Stimulated activated CD8-positive, alpha-beta memory T cell treated with anti-CD3 and anti-CD28 coated beads, Interleukin-4, amount 100 ng/mL, for 24 hours (primary cell): ENCODE data around the gene RAPH1.
"Not testable (repeated sequence)": the region's sequence is repeated elsewhere in the genome, so short reads cannot be mapped to it uniquely, and the experiment has no call there.

ENCODE experiments used
- DNase-seq: peaks from one replicate; pipeline ENCODE4 v3.0.0-alpha.2; 2020; ENCODE audit warnings: low read depth

The RAPH1 gene

DNA sequence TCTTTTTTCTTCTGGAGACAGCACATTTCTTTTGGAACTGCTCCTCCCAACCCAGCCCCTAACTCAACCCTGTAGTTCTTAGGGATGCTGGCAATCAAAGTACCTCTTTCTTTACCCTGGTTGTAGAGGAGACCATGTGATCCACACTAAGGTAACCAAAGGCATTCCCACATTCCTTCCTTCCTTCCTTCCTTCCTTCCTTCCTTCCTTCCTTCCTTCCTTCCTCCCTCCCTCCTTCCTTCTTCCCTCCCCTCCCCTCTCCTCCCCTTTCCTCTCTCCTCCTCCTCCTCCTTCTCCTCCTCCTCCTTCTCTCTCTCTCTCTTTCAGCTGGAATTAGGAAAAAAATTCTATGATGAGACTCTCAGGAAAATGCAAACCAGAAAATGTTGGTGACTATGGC is 13.8 kb upstream of the RAPH1 start:
- no peak for DNase-seq

DNA sequence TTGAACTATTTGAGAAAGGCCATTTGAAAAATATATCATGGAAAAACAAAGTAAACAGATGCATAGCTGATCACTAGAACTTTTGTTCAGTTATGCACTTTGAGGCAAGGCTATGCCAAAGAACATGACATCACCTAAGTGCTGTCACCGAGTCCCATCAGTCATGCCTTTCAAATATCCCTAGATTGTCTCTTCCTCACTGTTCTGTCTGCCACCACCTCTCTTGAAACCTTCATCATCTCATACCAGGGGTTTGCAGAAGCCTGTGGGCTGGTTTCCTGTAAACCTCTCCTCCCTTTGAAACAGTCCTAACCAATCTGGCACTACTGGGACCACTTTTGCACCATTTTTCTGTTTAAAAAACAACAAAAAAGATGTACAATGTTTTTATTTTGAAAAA is 12.3 kb upstream of the RAPH1 start:
- no peak for DNase-seq

DNA sequence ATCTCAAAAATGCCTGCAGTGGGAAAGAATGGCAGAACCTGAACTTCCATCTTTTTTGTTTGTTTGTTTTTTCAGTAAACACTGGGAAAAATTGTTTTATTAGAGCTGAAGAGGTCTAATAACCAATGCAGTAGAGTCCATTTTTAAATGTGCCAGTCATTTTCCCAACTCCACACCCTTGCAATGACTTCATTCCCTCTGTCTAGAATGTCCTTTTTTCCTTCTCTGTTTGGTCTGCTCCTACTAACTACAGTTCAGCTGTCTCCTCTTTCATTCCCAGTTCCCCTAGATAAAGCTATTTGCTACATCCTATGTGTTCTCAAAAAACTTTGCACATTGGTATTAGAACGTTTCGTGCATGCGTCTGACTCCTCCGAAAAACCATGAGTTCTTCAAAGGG is 9.3 kb upstream of the RAPH1 start:
- DNase-seq: no peak

DNA sequence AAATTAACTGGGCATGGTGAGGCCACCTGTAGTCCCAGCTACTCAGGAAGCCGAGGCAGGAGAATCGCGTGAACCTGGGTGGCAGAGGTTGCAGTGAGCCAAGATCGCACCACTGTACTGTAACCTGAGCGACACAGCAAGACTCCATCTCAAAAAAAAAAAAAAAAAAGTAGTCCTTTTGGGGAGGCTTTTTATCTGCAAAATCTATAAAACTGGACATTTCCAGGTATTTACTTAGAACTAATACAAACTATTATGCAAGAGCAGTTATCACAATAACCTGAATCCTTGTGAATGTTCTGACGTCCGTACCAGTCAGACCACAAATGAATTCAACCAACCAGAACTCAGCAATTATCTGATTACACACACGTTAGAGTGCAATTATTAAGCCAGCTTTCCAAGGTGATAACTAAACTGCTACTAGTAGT is 8.8 kb upstream of the RAPH1 start:
- no peak for DNase-seq

DNA sequence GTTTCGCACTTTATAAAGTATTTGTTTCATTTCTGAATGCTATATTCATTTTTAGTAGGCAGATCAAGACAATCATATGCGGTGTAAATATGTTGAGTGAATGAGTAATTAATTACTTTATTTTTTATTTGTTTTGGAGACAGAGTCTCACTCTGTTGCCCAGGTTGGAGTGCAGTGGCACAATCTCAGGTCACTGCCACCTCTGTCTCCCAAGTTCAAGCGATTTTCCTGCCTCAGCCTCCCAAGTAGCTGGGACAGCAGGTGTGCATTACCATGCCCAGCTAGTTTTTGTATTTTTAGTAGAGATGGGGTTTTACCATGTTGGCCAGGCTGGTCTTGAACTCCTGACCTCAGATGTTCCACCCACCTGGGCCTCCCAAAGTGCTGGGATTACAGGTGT is 5.5 kb upstream of the RAPH1 start:
- not testable (repeated sequence) for DNase-seq

DNA sequence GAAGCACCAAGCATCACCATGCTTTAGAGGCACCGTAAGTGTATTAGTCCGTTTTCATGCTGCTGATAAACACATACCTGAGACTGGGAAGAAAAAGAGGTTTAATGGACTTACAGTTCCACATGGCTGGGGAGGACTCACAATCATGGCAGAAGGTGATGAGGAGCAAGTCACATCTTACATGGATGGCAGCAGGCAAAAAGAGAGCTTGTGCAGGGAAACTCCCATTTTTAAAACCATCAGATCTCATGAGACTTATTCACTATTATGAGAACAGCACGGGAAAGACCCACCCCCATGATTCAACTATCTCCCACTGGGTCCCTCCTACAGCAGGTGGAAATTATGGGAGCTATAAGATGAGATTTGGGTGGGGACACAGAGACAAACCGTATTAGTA is 3.1 kb upstream of the RAPH1 start:
- DNase-seq: not testable (repeated sequence)

DNA sequence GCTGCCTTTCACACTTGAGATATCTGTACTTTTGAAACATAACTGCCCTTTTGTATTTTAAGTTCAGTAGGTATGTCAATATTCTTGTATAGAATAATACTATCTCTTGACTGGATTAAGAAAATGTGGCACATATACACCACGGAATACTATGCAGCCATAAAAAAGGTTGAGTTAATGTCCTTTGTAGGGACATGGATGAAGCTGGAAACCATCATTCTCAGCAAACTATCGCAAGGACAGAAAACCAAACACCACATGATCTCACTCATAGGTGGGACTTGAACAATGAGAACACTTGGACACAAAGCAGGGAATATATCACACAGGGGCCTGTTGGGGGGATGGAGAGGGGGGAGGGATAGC is 1.5 kb upstream of the RAPH1 start:
- not testable (repeated sequence) for DNase-seq

DNA sequence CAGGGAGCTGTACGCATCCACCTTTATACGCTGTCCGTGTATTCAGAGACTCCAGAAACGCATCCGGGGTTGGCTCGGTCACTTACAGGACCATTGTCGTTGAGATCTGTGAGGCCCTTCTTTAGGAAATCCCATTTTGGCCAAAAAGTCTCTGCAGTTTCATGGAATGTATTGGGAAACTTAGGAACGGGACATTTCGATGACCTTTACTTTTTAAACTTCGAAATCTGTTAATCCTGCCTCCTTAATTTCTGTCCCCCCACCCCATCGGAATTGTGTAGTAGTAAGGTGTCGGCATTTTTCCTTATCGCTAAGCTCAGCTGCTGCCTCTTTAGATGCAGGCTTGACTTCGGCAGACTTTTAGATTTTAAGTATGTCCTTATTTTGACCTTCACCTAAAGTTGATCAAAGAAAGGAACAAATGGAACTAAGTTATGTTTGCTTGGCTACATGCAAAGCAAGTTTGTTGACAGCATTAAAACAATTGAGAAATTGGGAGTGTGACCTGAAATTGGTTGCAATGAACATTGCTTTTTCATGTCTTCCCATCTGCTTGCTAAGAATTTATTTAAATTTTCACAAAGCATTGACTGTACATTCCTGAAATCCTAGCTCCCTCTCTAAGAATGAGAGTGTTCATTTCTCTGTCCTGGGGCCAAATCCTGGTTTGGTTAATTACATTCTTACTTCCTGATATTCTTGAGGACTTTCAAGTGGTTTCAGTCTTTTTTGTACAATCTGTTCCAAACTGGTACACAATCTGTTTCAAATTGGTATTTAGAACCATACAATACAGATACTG is 884 bp upstream of the RAPH1 start:
- no peak for DNase-seq

DNA sequence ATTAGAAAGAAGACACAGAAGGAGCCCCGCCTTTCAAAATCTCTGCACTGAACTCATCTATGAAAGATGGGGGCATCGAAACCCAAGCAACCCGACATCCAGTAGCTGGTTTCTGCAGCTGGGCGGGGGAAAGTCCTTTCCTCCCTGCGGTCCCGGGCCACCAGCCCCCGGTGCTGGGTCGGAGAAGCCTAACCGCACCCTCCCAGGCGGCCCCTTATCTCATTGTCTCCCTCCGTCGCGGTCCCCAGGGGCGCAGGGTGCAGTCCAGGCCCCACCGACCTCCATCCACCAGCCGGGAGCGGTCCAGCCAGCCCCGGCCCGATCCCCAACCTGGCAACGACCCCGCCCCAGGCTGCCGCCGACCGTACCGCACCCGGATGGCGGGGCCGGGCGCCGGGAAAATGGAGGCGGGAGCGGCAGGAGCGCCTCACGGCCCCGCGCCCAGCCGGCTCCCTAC is 452 bp downstream of the RAPH1 start:
- DNase-seq: peak; percentile 19

DNA sequence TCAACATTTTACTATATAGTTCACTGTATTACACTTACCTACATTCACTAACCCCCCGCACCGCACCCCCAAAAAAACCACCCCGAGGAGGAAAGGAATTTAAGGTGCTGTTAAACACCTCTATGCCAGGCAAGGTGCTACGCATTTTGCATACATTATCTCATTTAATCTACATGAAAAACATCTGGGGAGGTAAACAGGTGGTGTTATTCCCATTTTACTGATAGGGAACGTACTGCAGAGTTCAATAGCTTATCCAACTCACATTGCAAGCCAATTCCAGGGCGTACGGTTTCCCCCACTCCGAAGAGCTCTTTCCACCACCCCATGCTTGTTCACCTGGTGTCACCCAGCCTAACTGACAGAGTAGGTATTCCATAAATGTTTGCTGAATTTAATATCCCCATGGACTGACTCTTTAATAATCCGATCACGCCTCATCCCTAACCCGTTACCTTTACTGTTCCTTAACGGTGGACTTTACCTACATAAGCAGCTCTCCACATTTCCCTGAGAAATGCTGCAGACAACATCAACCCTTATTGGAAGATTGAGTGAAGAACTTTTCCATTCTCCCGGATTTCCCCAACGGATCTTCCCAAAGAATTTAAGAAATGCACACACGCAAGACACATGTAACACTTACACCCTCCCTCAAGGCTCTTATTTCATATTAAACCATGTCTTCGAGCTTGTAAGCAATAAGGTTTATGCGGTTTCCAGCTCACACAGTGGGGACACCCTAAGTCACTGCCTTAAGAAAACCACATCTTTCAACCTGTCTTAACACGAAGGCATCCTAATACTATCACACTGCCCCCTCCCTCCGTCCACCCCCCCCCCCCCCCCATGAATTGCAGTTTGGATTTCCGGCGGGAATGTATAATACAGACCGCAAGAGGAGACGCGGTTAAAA is 1.2 kb downstream of the RAPH1 start:
- no peak for DNase-seq

DNA sequence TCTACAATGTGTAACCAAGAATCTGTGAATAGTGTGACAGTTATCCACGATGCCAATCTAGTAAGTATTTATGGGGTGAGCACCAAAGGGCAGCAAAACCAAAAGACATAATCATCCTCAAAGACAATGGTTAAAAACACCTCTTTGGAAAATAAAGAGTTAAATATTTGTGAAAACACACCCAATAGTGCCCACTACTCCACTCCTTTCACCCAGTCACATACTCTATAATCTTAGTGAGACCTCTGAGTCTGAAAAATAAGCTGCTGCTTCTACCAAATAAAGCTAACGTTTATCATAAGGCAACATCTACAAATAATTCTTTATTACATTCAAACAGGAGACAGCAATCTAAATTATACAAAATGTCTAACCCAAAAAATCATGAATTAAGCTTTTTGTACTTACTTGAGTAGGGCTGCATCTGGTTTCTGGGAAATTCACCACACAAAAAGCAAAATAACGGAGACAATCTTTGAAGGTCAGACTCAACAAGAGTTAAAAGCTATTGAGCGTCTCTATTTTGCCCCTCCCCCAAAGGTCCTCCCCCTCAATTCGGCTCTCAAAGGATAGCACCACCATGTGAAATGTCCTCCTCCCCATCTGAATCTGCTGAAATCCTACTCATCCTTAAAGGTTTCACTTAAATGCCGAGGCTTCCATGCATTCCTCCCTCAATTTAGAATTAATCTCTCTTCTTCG is 2.0 kb downstream of the RAPH1 start:
- DNase-seq: no peak

DNA sequence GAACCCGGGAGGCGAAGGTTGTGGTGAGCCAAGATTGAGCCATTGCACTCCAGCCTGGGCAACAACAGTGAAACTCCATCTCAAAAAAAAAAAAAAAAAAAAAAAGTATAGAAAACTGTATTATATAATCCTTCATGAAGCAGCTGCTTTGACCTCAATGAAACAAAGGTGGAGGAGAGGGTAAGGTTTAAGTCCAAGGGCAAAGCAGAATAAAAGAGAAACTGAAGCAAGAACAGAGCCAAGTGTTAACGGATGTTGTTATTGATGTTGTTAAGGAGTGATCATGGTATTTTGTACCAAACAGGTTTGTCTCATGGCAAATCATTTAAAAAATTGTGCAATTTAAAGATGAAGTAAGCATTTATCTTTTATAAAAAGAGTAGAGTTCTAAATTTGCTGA is 7.4 kb downstream of the RAPH1 start:
- DNase-seq: no peak

DNA sequence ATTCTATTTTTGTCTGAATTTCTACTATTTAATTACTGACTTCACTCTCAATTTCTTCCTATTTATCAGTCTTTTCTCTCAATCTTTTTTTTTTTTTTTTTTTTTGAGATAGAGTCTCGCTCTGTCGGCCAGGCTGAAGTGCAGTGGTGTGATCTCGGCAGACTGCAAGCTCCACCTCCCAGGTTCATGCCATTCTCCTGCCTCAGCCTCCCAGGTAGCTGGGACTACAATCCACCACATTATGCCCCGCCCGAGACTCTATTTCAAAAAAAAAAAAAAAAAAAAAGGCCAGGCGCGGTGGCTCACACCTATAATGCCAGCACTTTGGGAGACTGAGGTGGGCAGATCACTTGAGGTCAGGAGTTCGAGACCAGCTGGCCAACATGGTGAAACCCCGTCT is 21.8 kb downstream of the RAPH1 start:
- DNase-seq: not testable (repeated sequence)

DNA sequence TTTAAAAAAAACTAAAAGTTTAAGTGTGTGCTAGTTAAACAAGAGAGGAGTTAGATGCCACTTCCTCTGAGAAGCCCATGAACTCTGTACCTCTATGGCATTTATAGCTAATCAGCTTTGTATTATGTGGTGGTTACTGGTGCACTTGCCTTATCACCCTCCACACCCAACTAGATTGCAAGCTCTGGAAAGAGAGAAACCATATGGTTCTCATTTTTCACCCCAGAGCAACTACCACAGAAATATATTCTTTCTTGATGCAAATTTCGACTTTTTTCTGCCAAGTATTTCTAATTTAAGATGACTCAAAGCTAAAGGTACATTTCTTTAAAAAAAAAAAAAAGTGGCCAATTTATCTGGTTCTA is 24.2 kb downstream of the RAPH1 start:
- no peak for DNase-seq

DNA sequence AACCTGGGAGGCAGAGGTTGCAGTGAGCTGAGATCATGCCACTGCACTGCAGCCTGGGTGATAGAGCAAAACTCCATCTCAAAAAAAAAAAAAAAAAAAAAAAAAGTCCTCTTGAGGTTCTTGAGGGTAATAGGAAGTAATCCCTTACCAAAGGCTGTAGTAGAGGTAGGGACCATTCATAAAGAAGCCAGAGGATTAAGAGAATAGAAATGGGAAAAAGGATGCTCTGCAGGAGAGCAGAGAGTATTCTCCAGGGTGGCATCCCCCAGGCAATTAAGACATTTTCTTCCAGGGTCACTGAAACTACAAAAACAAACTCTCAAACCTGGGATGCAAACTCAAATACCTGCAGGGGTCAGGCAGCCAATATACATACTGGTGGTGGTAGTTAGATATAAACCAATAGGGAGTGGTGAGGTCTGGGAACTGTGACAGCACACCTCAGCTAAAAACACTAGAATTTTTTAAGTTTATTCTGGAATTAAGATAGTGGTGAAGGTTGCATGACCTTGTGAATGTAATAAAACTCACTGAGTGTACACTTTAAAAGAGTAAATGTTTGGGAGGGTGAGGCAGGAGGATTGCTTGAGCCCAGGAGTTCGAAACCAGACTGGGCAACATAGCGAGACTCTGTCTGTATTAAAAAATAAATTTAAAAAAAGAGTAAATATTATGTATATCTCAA is 24.7 kb downstream of the RAPH1 start:
- no peak for DNase-seq

DNA sequence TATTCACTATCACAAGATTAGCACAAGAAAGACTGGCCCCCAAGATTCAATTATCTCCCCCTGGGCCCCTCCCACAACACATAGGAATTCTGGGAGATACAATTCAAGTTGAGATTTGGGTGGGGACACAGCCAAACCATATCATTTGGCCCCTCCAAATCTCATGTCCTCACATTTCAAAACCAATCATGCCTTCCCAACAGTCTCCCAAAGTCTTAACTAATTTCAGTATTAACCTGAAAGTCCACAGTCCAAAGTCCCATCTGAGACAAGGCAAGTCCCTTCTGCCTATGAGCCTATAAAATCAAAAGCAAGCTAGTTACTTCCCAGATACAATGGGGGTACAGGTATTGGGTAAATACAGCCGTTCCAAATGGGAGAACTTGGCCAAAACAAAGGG is 31.6 kb downstream of the RAPH1 start:
- DNase-seq: not testable (repeated sequence)

DNA sequence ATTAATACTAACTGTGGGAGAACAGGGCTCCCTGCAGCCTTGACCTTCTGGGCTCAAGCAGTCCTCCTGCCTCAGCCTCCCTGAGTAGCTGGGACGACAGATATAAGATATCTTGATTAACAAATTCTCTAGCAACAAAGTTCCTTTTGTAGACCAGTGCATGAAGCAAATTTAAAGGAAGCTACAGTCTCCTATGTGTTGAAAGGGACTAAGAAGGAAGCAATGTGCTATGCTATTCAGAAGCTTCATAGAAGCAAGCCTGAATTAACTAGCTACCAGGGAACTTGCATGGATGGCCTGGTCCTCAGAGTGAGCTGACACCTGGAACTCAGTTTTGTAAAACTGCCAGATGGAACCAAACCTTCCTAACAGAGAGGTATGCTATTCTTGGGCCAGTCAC is 33.2 kb downstream of the RAPH1 start:
- DNase-seq: no peak

DNA sequence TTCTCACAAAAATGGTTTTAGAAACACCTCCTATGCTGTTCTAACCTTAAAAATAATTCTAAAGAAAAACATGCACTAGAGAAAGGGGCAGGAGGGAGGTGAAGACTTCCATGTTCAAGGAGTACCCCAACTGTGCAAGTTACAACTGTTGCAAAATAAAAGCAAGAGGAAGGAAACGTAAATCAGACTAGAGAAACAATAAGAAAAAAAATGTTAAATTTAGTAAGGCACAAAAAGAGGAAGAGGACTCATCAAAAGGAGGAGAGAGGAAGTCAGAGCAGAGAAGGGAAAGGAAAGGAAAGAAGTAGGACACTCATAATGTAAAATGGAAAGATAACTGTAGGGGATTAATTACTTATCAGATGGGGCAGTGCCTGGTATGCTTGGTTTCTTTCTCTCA is 34.1 kb downstream of the RAPH1 start:
- no peak for DNase-seq

DNA sequence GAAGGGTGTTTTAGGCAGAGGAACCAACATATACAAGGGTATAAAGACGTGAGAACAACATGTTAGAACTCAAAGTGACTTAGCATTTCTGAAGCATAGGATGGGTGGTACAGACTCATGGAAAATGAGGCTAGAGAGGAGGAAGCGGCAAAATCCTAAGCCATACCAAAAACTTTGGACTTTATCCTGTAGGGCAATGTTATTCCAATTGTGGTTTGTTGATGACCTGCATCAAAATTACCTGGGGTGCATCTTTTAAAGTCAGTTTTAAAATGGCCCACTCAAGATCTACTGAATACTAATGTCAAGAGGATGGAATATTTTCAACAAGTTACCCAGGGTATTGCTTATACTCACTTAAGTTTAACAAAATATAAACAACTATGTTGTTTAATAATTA is 34.8 kb downstream of the RAPH1 start:
- DNase-seq: no peak

DNA sequence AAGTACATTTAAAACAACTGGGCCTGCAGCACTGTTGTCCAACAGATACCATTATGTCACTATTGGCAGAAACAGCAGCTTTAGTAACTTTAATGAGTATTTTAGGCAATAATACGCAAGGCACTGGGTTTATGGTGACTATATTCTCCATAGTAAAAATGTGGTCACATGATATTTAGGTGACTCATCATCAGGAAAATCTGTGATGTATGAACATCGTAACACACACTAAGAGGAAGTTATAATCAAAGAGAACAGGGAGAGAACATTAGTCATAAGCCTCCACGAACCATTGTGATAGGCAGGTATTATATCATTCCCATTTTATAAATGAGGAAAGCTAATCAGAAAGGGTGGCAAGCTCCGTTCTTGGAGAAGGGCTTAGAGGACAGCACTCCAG is 36.9 kb downstream of the RAPH1 start:
- no peak for DNase-seq

DNA sequence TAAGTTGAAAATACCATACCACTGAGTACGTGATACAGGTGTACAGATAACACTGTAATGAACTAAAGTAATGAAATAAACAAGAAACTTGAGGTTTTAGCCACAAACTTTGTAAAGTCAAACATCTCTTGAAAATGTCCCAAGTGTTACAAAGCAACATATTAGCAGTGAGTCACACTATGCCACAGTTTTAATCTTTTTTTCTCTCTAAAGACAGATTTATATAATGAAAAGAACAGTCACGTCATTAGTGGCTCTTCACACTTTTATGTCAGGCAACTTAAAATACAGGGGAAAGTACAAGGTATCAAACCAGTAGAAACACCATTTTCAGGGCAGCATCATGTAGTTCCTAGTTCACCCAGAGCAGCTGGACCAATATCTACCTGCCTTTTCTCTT is 42.1 kb downstream of the RAPH1 start:
- DNase-seq: no peak

DNA sequence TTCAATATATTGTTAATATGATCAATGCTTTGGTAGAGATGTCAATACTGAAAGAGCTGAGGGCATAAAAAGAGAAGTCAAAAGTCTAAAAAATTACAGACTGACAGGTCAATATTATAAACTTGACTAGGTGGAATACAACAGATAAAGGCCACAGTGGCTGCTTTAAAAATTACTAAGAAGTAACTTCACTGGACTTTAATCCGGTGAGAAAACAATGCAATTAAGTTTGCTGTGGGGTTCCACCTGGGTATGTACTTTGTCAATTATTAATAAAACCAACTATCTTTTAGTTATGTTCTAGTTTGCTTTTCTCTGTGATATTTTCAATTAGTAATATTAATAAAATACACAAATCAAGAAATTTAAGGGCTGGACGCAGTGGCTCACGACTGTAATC is 44.7 kb downstream of the RAPH1 start:
- DNase-seq: no peak
